Prostate gland (tissue), 2 donors: ENCODE results near the gene CSAD. TPM values are rescaled to one million over a fixed set of nuclear protein-coding genes. Genes with fewer than 3 reads are reported as not detected.
A peak's percentile ranks its signal among the peaks of the same experiment; 100 is the strongest.

Experiments used
- DNase-seq: peaks from one replicate; pipeline ENCODE4 v3.0.0-alpha.2; 2019; ENCODE audit warnings: low spot score
- H3K27ac ChIP-seq, 2 donors: fragments of 200-600 bp; sonication (generic); 2 replicates each; pipeline ENCODE4 v1.5.1; 2017 to 2019
- H3K27me3 ChIP-seq: fragments of 200-600 bp; sonication (generic); replicated peaks from 2 replicates; pipeline ENCODE4 v1.5.1; 2019; ENCODE audit not compliant: insufficient read depth
- H3K36me3 ChIP-seq, 2 donors: fragments of 200-600 bp; sonication (generic); 1 replicate in 1 of 2; 2 replicates in 1 of 2; pipeline versions ENCODE4 v1.5.1 to v1.8.1; 2017 to 2019
- H3K4me1 ChIP-seq: fragments of 200-600 bp; sonication (generic); replicated peaks from 2 replicates; pipeline ENCODE4 v1.5.1; 2019
- H3K4me3 ChIP-seq, 2 donors: fragments of 200-600 bp; sonication (generic); 2 replicates each; pipeline ENCODE4 v1.5.1; 2017 to 2019
- H3K9me3 ChIP-seq: fragments of 200-600 bp; sonication (generic); 2 replicates; pipeline ENCODE4 v1.5.1; 2017
- CTCF ChIP-seq, 4 experiments: fragments of 200-600 bp in 2 of 4; fragments of 450-650 bp in 2 of 4; sonication (generic) in 2 of 4; IDR thresholded peaks; 1 replicate in 3 of 4; 2 replicates in 1 of 4; pipeline ENCODE4 v1.5.1; 2016 to 2019; ENCODE audit warnings: antibody characterized with exemption in 4 of 4, mild to moderate bottlenecking in 2 of 4, moderate library complexity in 2 of 4
- POLR2A ChIP-seq: fragments of 450-650 bp; IDR thresholded peaks from one replicate; pipeline ENCODE4 v1.6.1; 2016; ENCODE audit warnings: antibody characterized with exemption, mild to moderate bottlenecking
- POLR2AphosphoS5 ChIP-seq: sonication (generic); formaldehyde crosslinking; IDR thresholded peaks from one replicate; pipeline ENCODE4 v1.6.1; 2017; ENCODE audit warnings: antibody characterized with exemption
- WGBS: methylation state at CpG from one replicate; pipeline ENCODE4 v1.1.5; 2018; 5-methylcytosine and 5-hydroxymethylcytosine counted together
- intact Hi-C: fragments of 100-400 bp; cut with DNase I; formaldehyde crosslinking; loops from one replicate; pipeline ENCODE4 v1.14.2; 2022
- total RNA-seq, 2 donors: library from RNA; depleted of rRNA; stranded (reverse); fragments of >200 nt; gene quantifications; one replicate each; pipeline ENCODE4 v1.1.0, GENCODE V29; 2016

The CSAD gene
- total RNA-seq, 2 donors from 2014 or later, result 30.8 to 92.5 TPM

- H3K27ac ChIP-seq, result no peak overlapping the region
- no peak for DNase-seq
- no peak overlapping the region for H3K4me3 ChIP-seq
- intact Hi-C loops, result no loop called here
- peaks cover 30% of the 10 kb centered on the region for H3K4me1 ChIP-seq
- no peaks in the 10 kb centered on the region for H3K36me3 ChIP-seq
- 93% methylated on average over 11 of the region's 11 CpGs for WGBS
- no peaks in the 10 kb centered on the region for H3K27me3 ChIP-seq
- no peaks in the 10 kb centered on the region for H3K9me3 ChIP-seq
- TF ChIP-seq CTCF (IDR thresholded peaks at IDR 0.05) (no peak), POLR2A (no peak), POLR2AphosphoS5 (no peak)
These were observed 46.6 kb upstream of the CSAD start for GRCh38 chr12:53227341-53227740.

GRCh38 chr12:53226815-53227214, 46.1 kb upstream of the CSAD start:
- DNase-seq, result no peak
- Histone ChIP-seq H3K4me1 (peaks cover 29% of the 10 kb centered on the region), H3K4me3 (no peak overlapping the region), H3K36me3 (no peaks in the 10 kb centered on the region), H3K27me3 (no peaks in the 10 kb centered on the region), H3K27ac (no peak overlapping the region), H3K9me3 (no peaks in the 10 kb centered on the region)
- 91% methylated on average over 4 of the region's 4 CpGs for WGBS
- intact Hi-C loops, result no loop called here
- TF ChIP-seq POLR2AphosphoS5 (no peak), POLR2A (no peak), CTCF (IDR thresholded peaks at IDR 0.05) (no peak)

GRCh38 chr12:53225635-53226424, 45.1 kb upstream of the CSAD start:
- H3K27ac ChIP-seq, result peak overlapping the region; percentile 97 to 99
- 70% methylated on average over 10 of the region's 10 CpGs for WGBS
- no peak for DNase-seq
- no peak overlapping the region for H3K4me3 ChIP-seq
- no peaks in the 10 kb centered on the region for H3K9me3 ChIP-seq
- intact Hi-C loops, result no loop called here
- H3K27me3 ChIP-seq, result no peaks in the 10 kb centered on the region
- peaks cover 29% of the 10 kb centered on the region for H3K4me1 ChIP-seq
- no peaks in the 10 kb centered on the region for H3K36me3 ChIP-seq
- TF ChIP-seq CTCF (IDR thresholded peaks at IDR 0.05), result no peak
- TF ChIP-seq POLR2A, result no peak

GRCh38 chr12:53224897-53225634, 44.3 kb upstream of the CSAD start:
- no peak overlapping the region for H3K4me3 ChIP-seq
- TF ChIP-seq CTCF (IDR thresholded peaks at IDR 0.05) (no peak), POLR2A (no peak), POLR2AphosphoS5 (no peak)
- no peaks in the 10 kb centered on the region for H3K36me3 ChIP-seq
- peaks cover 26% of the 10 kb centered on the region for H3K4me1 ChIP-seq
- 52% methylated on average over 10 of the region's 10 CpGs for WGBS
- intact Hi-C loops, result no loop called here
- H3K9me3 ChIP-seq, result no peaks in the 10 kb centered on the region
- H3K27me3 ChIP-seq, result no peaks in the 10 kb centered on the region
- DNase-seq, result no peak
- peak overlapping the region; percentile 97 to 99 for H3K27ac ChIP-seq
